ENCODE data around the gene PAH.

The PAH gene

DNA sequence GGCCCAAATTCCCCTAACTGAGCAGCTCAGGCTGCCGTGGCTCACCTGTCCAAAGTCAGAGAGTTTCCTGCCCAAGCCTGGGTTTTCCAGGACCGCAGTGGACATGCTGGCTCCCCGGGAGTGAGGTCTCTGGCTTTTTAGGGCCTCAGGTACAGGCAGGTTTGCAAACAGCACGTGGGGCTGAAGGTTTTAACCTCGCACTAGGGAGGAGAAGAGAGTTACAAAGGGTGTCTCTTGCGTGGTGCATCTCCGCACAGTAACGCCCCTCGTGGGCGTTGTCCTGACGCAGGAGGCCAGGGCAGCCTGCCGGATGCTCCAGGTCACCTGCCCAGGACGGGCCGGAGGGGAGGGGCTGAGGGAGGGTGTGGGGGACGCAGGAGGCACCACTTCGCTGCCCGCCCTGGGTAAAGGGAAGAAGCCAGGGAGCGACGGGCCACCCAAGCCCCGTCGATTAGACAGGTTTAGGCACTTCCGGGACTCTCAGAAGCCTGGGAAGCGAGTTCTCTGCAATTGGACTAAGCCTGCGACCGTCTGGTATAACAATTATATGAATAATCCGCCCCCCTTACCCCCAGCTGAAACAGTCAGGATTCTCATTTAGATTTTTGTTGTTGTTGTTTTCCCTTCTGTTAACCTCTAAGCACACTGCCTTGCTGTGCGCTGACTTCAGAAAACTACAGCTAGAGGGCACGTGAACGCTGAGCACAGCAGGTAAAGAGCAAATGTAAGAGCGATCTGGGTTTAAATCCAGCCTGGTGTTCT is at the start of gene PAH:
TSS of gene PAH (minus strand) at position 219 of the 762 bp plus-strand sequence. CDS start at position 105, 114 bp downstream.
- H3K4me3 ChIP-seq (ENCODE audit: low read length): peak within 1 kb of the TSS; percentile 1; the same call in 1 of the 2 replicates
- TF ChIP-seq ZNF274 (IDR thresholded peaks at IDR 0.05; ENCODE audit: low read depth, low read length): no peak

- no peak overlapping the region for H3K4me3 ChIP-seq (ENCODE audit: low read length)
- no peak for TF ChIP-seq ZNF274 (IDR thresholded peaks at IDR 0.05; ENCODE audit: low read depth, low read length)
Observed at GRCh38 chr12:102966200-102966863, 49.3 kb upstream of the PAH start.

DNA sequence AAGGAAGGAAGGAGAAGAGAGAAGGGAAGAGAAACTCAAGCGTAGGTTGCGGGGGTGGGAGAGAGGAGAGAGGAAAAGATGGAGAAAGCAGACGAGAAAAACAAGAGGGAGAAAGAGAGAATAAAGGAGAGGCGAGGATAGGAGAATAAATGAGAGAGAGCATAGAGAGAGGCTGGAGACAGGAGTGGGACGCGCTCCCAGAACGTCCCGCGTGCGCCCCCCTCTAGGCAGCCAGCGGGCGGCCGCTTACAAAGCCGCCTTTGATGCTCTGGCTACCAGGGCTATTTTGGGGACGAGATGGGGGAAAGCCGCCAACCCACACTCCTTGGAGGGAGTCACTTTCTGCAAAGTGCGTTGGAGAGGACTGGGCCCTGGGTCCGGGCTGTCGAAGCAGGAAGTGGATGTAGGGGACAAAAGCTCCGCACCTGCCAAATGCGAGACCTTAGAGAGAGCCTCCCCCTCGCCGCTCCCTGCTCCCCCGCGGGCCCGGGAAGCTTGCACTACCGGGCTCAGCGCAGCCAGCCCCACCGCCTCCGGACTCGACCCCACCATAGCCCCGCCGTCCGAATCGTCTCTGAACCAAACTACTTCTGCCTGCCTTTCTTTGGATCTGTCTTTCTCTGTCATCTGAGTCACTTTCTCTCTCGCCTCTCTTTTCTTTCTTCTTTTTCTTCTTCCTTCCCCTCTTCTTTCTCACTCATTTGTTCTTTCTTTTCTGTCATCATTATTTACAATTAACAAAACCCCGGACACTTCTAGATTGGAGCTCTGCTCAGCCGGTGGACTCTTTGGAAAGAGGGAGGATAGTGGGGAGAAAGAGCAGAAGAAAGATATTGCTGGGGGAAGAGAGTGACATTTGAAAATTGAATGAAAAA is 48.5 kb upstream of the PAH start:
- no peak for TF ChIP-seq ZNF274 (IDR thresholded peaks at IDR 0.05; ENCODE audit: low read depth, low read length)
- H3K4me3 ChIP-seq (ENCODE audit: low read length): peak overlapping the region; percentile 55; the same call in 1 of the 2 replicates

DNA sequence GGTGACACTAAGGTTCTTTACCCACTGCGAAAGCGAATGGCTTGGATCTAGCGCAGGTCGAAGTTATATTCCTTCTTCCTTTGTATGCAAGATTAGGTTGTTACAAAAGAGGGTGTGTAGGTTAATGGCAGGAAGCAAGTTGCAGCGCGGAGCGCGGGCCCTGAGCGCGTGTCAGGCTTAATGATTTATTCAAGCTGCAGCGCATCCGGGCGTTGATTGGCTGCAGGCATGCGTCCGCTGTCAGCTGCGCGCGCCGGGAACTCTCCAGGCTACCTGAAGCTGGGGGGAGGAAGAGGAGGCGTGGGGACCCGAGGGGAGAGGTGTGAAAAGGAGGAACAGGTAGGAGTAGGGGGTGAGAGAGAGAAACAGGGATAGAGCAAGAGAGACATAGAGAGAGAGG is 47.8 kb upstream of the PAH start:
- peak overlapping the region; percentile 55; the same call in 1 of the 2 replicates for H3K4me3 ChIP-seq (ENCODE audit: low read length)
- TF ChIP-seq ZNF274 (IDR thresholded peaks at IDR 0.05; ENCODE audit: low read depth, low read length): no peak

GRCh38 chr12:102963796-102964195 is 46.8 kb upstream of the PAH start:
- TF ChIP-seq ZNF274 (IDR thresholded peaks at IDR 0.05; ENCODE audit: low read depth, low read length): no peak
- H3K4me3 ChIP-seq (ENCODE audit: low read length): no peak overlapping the region

DNA sequence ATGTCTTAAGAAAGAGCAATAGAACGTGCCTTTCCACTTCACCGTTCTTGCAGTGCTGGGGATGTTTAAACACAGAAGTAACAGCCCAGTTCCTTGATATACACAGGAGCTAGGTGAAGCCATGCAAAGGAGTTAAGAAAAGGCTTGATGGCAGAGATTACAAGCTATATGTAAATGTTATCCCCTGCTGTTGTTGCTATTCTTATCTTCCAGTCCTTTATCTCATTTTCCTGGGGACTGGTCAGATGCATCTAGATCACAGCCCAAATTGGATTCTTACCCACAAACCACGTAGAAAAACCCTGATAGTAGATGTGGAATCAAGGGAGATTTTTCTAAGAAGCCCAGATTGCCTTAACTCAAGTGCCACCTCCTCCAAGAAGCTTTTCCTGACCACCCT is 45.9 kb upstream of the PAH start:
- no peak overlapping the region for H3K4me3 ChIP-seq (ENCODE audit: low read length)
- TF ChIP-seq ZNF274 (IDR thresholded peaks at IDR 0.05; ENCODE audit: low read depth, low read length): no peak

DNA sequence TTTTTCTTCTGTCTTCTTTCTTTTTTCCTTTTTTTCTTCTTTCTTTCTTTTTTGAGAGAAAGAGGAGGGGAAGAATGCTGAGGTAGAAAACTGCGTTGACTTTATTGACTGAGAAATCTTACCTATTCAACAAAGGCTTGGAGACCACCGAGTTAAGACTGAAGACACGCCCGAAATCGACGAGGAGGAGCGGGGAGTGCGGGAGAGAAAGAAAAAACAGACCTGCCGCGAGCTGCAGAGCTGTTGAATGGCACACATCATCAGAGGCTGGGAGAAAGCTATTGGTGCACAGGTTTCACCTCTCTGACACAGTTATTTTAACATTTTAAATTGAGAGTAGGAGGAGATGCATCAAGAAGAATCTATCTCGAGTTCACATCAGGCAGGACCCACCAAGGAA is 45.5 kb upstream of the PAH start:
- H3K4me3 ChIP-seq (ENCODE audit: low read length): peak overlapping the region; percentile 37; the same call in 1 of the 2 replicates
- no peak for TF ChIP-seq ZNF274 (IDR thresholded peaks at IDR 0.05; ENCODE audit: low read depth, low read length)

DNA sequence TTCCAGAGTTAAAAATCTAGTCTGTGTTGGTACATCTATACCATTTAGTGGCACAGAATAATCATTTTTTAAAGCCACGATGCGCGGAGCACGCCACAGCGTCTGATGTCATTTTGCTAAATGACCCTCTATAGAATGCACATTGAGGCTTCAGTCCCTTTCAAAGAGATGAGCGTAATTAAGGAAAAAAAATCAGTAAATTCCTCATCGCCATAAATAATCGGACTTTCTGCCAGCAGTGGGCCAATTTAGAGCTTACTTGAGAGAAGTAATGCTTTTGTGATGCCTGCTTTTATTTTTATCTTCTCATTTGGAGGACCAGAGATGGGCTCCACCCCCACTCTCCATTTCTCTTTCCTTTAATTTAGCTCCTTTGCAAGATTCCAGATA is 44.4 kb upstream of the PAH start:
- H3K4me3 ChIP-seq (ENCODE audit: low read length): no peak overlapping the region; the same call in 1 of the 2 replicates
- TF ChIP-seq ZNF274 (IDR thresholded peaks at IDR 0.05; ENCODE audit: low read depth, low read length): no peak

DNA sequence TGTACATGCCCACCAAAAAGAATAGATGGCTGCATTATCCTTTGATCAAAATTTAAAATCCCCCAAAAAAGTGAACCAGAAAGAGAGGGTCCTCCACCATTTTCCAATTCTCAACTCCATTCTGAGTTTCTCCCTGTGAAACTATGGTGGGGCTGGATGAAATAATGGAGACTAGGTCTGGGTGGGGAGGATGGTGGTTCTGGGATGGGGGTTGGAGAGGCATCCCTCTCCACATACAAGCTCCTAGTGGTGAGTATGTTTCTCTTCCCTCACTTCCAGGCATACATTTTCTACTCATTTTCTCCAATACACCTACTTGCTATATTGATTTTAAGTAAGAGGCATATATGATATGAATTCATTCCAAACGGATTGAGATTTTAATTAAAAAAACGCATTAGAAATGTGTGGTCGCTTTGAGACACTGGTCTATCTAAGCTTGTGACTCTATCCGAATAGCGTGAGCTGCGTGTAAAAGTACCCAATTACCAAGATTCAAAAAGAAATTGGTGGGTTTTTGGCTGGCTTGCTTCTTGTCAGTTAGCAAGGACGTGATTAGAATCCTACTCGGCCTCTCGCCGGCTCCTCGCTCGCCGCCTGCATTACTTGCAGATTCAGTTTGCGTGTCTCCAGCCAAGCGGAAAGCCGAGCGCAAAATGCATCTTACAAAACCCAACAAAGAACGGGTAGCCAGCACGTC is 43.9 kb upstream of the PAH start:
- no peak overlapping the region; the same call in 1 of the 2 replicates for H3K4me3 ChIP-seq (ENCODE audit: low read length)
- no peak for TF ChIP-seq ZNF274 (IDR thresholded peaks at IDR 0.05; ENCODE audit: low read depth, low read length)

- H3K4me3 ChIP-seq (ENCODE audit: low read length): peak overlapping the region; percentile 76
- TF ChIP-seq ZNF274 (IDR thresholded peaks at IDR 0.05; ENCODE audit: low read depth, low read length): no peak
Observed at GRCh38 chr12:102959391-102959790, 42.3 kb upstream of the PAH start.

DNA sequence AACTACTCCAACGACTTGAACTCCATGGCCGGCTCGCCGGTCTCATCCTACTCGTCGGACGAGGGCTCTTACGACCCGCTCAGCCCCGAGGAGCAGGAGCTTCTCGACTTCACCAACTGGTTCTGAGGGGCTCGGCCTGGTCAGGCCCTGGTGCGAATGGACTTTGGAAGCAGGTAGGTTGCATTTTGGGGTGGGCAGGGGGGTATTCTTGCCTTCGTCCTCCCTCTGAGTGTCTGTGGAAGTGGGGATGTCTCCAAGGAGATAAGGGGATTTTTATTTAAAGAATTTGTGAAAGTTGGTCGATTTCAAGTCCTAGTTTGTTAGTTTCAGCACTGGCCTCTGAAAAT is 41.8 kb upstream of the PAH start:
- peak overlapping the region; percentile 76 for H3K4me3 ChIP-seq (ENCODE audit: low read length)
- TF ChIP-seq ZNF274 (IDR thresholded peaks at IDR 0.05; ENCODE audit: low read depth, low read length): no peak

- H3K4me3 ChIP-seq (ENCODE audit: low read length): peak overlapping the region; percentile 76
- no peak for TF ChIP-seq ZNF274 (IDR thresholded peaks at IDR 0.05; ENCODE audit: low read depth, low read length)
Observed at GRCh38 chr12:102958073-102958829, 41.2 kb upstream of the PAH start.

Measured in GM08714 (cell line).